NT2/D1 (cell line): ENCODE results near the gene AKT3.

Experiments
- YY1 ChIP-seq: IDR thresholded peaks from 2 replicates; pipeline ENCODE4 v1.6.1; 2011; ENCODE audit not compliant: insufficient read length, insufficient read depth
- ZNF274 ChIP-seq: IDR thresholded peaks from 2 replicates; pipeline ENCODE4 v1.6.1; 2011; ENCODE audit warnings: mild to moderate bottlenecking, low read depth, low read length

GRCh38 chr1:243855616-243856318 lies 5.7 kb upstream of the AKT3 start:
- TF ChIP-seq YY1 (peak; percentile 37), ZNF274 (no peak)
